GM19025 (cell line): ENCODE results near the gene SMIM35.
"Not testable (repeated sequence)": the region's sequence is repeated elsewhere in the genome, so short reads cannot be mapped to it uniquely, and the experiment has no call there.

Experiments
- ATAC-seq: cut with Tn5 transposase; IDR thresholded peaks from one replicate; pipeline ENCODE4 v1.9.1; 2021; ENCODE audit warnings: mild to moderate bottlenecking, low read depth, moderate library complexity; ENCODE audit not compliant: unreplicated experiment

SMIM35 gene

DNA sequence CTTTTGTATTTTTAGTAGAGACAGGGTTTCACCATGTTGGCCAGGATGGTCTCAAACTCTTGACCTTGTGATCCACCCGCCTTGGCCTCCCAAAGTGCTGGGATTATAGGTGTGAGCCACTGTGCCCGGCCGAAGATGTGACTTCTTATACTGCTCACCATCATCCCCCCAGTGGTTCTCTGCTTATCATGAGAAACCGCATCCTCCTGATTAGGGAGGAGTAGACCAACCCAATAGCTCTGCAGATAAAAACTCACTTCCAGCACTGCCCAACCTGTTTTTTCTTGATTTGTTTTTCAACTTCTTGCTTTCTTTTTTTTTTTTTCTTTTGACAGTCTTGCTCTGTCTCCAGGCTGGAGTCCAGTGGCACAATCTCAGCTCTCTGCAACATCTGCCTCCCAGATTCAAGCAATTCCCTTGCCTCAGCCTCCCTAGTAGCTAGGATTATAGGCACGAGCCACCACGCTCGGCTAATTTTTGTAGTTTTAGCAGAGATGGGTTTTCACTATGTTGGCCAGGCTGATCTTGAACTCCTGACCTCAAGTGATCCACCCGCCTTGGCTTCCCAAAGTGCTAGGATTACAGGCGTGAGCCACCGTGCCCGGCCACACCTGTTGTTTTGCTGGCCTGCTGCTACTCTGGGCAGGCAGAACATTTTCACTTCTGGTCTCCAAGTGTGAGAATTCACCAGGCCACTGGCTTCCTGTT, 79.0 kb downstream of the SMIM35 start:
- not testable (repeated sequence) for ATAC-seq

DNA sequence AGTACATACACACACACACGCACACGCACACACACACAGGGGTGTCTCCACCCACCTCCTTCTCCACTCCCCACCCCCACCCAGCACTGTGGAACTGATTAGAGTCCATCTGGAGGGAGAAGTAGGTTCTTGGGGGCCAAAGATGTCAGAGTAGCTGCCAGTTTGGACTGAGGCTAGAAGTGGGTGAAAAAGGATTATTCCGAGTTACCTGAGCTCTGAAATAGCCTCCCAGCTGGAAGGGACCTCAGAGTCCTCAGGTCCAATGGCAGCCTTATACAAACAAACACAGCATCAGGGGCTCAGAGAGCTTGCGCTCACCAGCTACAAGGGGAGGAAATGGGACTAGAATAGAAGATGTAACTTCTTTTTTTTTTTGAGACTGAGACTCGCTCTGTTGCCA, 79.7 kb downstream of the SMIM35 start:
- ATAC-seq, result no peak

DNA sequence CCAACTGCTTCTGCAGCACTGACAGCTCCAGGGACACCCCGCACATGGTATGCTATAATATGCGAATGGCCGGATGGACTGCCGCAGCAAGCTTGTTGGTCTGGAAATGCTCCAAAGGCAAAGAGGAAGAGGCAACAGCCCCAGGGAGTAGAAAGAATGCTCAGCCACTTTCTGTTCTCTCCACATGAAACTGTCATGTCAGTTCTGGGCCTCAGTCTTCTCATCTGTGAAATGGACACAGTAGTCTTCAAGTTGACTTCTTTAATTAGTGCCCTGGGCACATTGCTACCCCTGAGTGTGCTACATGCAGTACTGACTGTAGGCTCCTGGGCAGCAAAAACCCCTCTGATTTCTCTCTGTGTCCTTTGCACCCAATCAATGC, 80.6 kb downstream of the SMIM35 start:
- no peak for ATAC-seq

DNA sequence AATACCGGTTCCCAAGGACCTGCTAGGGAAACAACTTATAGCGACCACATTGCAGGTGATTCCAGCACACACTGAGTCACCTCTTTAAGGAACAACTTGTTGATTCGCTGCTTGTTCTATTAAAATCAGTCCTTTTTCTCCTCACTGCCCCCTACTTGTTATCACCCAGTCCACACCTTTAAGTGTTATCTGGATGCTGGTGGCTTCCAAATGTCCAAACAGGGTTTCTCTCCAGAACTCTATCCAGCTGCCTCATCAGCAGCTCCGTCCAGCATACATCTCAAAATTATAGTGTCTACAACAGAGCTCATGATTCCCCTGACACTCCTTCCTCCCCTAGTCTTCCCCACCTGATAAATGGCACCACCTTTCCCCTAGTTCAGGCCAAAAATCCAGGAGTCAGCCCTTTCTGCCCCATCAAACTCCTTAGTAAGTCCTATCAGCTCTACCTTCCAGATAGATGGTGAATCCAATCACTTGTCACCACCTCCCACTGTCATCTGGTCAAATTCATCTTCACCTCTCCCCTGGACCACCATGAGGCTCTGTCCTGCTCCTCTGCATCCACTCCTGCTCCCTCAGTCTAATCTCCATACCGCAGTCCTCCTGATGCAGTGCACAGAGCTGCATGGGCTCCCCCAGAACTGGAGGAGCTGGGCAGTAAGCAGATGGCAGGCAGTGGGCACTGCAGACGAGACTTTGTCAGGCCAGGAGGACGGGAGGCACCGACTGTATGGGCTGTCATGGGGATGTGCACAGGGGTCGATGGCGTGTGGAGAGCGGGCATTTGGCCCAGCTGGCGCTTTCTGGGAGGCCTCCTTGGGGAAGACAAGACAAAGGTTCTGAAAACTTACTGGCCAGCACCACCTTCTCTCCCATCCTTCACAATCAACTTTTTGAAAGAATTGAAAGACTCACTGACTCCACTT, 81.3 kb downstream of the SMIM35 start:
- ATAC-seq, result no peak

DNA sequence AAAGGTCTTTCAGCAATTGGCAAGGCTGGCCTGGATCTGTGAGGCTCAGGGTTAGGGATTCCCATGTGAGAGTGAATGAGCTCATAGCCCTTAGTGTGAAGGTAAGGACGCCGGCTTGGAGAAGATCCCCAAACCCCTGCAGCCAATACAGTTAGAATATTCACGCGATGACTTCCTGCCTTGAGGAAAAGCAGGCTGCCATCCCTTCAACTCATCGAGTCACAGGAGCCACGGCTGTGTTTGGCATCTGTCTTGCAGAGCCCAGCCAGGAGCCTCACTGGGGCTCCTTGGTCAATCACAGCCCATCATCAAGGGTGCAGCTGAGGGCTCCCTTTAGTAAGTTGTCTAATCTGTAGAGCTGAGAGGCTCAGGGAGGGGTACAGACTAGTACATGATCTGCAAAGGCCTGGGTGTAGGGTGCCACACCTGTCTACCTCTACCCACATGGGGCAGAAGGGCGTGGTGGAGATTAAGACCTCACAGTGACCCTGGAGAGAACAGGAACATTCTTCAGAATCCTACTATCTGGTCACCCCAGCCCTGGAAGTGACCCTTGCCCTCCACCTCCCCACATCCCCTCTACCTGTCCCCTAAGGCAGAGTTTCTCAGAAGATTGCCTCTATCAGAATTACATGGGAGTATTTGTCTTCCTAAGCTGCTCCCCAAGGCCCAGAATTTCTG, 82.1 kb downstream of the SMIM35 start:
- ATAC-seq, result no peak

DNA sequence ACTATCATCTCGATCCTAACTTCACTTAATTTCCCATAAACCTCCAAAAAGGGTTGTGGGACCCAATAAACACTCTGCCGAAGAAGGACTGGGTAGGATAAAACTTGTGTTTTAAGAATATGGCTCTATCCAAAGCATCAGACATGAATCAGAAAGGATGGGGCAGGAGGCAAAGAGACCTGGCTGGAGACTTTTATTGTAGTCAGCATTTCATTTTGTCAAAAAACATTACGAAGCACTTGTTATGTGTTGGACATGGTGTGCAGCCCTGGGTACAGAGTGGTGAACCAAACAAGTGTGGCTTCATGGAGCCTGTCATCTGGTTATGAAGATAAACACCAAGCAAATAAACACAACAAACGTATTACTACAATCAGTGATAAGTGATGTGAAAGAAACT, 83.3 kb downstream of the SMIM35 start:
- ATAC-seq, result no peak

DNA sequence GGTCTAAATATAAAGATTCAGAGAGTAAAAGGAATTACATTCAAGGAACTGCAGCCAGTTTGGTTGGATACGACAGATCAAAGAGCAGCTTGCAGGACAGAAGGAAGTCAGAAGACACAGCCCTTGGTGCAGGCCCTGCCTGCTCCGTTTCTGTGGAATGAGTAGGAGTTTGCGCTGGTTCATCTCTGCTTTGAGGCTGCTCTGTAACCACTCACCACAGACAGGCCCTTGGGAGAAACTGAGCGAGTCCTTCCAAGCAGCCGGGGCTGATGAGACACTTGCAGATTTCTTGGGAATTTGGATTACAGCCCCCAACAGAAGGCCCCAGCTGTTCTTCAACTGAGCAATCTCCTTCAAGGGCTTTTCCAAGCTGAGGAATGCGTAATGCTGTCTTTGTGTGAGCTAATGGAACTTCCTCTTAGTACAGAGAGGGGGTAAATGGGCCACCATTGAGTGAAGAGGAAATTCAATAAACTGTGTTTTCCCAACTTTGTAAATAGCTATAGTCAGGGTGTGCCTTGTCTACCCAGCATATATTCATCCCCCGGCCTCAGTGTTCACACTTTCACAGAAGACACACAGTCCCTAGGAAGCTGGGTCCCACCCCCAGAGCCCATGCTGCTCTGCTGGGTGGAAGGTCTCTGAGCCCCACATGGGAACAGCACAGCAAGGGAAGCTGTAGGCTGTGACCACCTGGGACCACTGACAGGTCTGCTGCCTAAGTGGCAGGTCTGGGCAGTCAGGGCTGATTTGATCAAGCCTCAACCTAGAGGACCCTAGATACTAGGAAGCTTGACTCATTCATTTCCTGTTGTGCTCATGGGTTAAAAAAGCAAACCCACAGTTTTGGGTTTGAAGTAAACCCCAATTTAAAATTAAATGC, 84.0 kb downstream of the SMIM35 start:
- ATAC-seq, result no peak

DNA sequence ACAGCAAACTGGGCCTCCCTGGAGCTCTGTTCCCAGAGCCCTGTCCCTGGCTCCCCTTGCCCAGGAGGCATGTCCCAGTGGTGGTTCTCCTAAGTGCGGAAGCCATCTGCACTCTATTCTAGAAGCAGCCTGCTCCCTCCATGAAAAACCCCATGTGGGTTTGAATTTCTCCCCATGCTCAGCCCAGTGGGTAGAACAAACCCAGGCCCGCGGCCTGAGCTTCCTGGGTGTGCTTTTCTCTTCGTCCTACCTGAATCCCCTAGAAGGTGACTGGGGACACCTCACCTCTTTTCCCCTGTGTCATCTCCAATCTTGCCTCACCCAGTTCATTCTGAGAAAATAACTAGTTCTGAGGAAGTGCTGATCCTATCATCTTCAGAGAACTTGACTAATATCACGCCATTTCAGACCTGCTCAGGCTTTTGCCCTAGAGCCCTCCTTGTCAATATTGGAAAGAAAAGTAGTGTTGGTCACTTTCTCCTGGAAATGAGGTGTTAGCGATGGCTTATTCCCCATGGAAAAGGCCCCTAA, 84.7 kb downstream of the SMIM35 start:
- ATAC-seq, result no peak

DNA sequence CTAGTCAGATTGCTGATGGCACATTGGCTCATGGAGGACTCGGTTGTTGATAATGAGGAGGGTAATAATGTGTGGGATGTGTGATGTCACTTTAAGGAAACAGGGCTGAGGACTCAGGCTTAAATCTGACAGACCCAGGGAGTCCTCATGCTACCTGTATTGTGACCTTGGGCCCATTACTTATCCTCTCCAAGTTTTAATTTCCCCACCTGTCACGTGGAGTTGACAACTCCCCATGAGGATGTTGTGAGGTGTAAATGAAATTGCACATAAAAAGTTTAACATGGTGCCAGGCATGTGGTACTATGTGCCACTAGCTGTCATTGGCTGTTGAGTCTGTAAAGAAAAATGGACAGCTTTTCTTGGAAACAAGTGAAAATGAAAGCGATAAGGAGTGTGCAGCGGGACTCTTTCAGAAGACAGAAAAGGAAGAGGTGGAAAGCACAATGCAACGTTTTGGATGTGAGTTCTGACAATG, 85.2 kb downstream of the SMIM35 start:
- ATAC-seq, result no peak

DNA sequence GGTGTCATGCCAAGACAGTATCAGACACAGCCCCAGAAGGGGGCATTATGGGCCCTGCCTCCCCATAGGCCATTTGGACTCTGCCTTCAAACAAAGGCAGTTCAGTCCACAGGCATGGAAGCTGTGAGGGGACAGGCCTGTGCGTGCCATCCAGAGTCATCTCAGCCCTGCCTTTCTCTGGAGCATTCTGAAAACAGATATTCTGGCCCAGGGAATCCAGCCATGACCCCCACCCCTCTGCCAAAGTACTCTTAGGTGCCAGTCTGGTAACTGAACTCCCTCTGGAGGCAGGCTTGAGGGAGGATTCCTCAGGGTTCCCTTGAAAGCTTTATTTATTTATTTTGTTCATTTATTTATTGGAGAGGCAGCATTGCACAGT, 85.9 kb downstream of the SMIM35 start:
- ATAC-seq, result no peak

DNA sequence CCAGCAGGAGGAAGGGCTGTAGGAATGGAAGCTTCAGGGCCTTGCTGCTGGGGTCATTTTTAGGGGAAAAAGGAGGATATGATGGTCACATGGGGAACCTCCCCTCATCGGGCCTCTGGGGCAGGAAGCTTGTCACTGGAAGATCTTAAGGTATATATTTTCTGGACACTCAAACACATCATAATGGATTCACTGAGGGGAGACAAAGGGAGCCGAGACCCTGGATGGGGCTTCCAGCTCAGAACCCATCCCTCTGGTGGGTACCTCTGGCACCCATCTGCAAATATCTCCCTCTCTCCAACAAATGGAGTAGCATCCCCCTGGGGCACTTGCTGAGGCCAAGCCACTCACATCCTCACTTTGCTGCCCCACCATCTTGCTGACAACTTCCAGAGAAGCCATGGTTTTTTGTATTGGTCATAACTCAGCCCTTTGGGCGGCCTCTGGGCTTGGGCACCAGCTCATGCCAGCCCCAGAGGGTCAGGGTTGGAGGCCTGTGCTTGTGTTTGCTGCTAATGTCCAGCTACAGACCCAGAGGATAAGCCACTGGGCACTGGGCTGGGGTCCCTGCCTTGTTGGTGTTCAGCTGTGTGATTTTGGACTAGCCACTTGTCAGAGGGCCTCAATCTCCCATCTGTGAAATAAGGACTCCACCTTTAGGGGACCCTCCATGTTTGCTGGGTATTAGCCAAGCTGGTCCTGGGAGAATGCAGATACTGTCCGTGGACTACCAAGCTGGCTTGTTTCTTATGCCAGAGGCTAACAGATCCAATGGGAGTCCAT, 86.5 kb downstream of the SMIM35 start:
- no peak for ATAC-seq

DNA sequence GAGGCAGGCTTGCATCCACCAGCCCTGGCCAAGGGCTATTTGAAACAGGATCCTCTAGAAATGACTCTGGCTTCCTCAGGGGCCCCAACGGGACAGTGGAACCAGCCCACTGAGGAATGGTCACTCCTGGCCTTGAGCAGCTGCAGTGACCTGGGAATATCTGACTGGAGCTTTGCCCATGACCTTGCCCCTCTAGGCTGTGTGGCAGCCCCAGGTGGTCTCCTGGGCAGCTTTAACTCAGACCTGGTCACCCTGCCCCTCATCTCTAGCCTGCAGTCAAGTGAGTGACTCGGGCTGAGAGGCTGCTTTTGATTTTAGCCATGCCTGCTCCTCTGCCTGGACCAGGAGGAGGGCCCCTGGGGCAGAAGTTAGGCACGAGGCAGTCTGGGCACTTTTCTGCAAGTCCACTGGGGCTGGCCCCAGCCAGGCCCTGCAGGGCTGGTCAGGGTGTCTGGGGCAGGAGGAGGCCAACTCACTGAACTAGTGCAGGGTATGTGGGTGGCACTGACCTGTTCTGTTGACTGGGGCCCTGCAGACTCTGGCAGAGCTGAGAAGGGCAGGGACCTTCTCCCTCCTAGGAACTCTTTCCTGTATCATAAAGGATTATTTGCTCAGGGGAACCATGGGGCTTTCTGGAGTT, 87.3 kb downstream of the SMIM35 start:
- ATAC-seq, result no peak

DNA sequence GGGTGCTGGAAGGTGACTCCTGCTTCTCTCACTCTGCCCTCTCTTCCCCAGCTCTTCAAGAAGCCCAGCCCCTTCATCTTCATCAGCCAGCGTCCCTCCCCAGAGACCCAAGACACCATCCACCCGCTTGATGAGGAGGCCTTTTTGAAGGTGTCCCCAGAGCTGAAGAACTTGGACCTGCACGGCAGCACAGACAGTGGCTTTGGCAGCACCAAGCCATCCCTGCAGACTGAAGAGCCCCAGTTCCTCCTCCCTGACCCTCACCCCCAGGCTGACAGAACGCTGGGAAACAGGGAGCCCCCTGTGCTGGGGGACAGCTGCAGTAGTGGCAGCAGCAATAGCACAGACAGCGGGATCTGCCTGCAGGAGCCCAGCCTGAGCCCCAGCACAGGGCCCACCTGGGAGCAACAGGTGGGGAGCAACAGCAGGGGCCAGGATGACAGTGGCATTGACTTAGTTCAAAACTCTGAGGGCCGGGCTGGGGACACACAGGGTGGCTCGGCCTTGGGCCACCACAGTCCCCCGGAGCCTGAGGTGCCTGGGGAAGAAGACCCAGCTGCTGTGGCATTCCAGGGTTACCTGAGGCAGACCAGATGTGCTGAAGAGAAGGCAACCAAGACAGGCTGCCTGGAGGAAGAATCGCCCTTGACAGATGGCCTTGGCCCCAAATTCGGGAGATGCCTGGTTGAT, 88.0 kb downstream of the SMIM35 start:
- ATAC-seq, result no peak

DNA sequence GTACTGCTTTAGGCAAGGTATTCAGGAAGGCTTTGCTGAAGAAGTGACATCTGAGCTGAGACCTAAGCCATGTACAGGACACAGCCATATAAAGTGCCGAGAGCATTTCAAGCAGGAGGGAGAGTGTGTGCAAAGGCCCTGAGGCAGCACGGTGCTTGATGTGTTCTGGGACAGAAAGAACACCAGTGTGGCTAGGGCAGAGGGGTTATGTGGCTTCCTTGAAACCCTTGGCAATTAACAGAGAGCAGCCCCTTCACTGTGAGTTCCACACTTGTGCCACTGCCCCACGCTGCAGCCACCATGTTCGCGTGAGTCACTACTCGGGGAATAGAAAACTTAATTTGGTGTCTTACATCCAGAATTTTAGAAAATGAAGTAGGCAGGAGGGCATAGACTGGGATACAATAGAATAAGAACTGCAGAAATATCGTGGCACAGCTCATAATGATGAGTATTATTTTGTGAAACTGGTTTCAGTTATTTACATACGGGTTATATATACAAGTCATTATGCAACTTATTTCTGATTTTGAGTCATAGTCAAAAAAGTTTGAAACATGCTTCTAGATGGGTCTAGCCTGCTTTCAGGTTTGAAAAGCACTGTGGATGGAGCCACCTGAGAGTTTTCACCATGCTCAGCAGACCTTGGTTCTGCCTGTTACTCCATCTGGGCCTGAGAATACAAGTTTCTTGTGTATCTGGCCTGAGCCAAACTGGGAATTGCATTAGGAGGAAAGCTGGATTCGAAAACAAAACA, 88.8 kb downstream of the SMIM35 start:
- peak; percentile 69 for ATAC-seq

DNA sequence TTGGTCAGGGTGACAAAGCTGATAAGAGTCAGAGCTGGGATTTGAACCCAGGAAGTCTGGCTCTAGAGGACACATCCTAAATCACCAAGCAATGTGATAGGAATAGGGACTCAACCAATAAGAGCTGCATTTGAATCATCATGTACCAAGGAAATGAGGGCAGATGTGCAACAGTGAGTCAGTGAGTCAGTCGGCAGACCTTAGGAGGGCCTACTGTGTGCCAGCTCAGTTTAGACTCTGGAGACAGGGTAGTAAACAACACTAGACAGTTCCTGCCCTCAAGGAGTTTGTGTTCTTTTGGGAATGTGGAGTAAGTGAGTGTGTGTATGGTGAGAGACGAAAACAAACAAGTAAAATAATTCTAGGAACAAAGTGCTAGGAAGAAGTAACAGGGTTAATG, 89.4 kb downstream of the SMIM35 start:
- no peak for ATAC-seq

DNA sequence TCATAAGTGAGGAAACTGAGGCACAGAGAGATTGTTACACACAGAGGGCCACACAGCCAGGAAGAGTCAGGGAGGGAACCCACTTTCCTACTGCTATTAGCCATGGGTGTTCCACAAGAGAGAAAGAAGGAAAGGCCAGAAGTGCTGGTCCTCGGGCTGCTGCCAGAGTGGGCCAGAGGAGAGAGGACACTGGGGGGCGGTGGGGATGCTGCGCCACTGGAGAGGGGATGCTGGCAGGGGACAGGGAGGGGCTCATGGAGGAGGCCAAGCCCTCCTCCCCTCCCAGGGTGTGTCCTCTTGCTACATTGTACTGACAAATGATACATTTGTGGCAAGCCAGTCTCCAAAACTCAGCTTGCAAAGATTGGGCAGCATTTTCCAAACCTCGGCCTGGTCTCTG, 90.7 kb downstream of the SMIM35 start:
- ATAC-seq, result no peak

DNA sequence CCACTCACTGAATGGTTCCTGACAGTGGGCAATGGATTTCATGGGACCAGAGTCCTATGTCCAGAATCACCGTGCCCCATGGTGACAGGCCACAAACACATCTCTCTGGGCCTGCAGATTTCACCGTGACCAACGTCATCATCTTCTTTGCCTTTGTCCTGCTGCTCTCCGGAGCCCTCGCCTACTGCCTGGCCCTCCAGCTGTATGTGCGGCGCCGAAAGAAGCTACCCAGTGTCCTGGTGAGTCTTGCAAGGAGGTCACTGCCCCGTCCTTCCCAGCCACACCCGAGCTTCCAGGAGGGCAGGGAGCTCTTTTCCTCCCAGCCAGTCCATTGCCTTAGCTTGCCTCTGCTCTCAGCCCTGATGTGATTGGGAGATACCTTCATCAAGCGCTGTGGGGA, 91.3 kb downstream of the SMIM35 start:
- ATAC-seq, result no peak
